ENCODE data around the gene PCDHA8. TPM values are rescaled to one million over a fixed set of nuclear protein-coding genes. Genes with fewer than 3 reads are reported as not detected.
A peak's percentile ranks its signal among the peaks of the same experiment; 100 is the strongest.
"Not testable (repeated sequence)": the region's sequence is repeated elsewhere in the genome, so short reads cannot be mapped to it uniquely, and the experiment has no call there.

Gene PCDHA8
- total RNA-seq, 4 donors from 2014 or later: 5.0 TPM; not detected in 3

DNA sequence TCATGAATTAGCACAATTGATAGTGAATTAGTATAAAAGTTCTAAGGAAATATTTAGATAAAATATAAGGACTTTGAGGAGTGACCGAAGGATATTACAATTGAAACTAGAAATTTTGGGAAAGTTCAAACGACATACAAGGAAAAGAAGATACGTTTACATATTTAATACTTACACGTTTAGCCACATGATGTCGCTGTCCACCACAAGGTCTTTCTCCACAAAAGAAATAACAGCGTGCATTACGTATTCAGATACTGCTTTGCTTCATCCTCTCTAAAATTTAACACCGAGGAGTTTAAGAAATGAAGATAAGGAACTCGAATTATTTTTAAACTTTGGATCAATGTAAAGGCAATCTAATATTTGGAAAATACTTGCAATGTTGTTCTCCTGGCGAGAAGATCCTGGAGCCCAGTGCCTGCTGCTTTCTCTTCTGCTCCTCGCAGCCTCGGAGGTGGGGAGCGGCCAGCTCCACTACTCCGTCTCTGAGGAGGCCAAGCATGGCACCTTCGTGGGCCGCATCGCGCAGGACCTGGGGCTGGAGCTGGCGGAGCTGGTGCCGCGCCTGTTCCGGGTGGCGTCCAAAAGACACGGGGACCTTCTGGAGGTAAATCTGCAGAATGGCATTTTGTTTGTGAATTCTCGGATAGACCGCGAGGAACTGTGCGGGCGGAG lies 40.0 kb upstream of the PCDHA8 start, which contains the start of gene PCDHA3:
Gene PCDHA3 (plus strand): TSS at position 242 of the 678 bp plus-strand sequence.
- Histone ChIP-seq H3K27me3 (no peaks in the 10 kb centered on the region), H3K36me3 (no peaks in the 10 kb centered on the region), H3K27ac (no peak within 1 kb of the TSS), H3K4me3 (peak within 1 kb of the TSS in 2 of 4 donors; percentile 18 to 35), H3K9me3 (peaks cover 0 to 33% (median 5%) of the 10 kb centered on the region in 4 donors), H3K4me1 (no peaks in the 10 kb centered on the region)
- DNase-seq: no peak
- TF ChIP-seq, protein P1, sequence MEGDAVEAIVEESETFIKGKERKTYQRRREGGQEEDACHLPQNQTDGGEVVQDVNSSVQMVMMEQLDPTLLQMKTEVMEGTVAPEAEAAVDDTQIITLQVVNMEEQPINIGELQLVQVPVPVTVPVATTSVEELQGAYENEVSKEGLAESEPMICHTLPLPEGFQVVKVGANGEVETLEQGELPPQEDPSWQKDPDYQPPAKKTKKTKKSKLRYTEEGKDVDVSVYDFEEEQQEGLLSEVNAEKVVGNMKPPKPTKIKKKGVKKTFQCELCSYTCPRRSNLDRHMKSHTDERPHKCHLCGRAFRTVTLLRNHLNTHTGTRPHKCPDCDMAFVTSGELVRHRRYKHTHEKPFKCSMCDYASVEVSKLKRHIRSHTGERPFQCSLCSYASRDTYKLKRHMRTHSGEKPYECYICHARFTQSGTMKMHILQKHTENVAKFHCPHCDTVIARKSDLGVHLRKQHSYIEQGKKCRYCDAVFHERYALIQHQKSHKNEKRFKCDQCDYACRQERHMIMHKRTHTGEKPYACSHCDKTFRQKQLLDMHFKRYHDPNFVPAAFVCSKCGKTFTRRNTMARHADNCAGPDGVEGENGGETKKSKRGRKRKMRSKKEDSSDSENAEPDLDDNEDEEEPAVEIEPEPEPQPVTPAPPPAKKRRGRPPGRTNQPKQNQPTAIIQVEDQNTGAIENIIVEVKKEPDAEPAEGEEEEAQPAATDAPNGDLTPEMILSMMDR (IDR thresholded peaks at IDR 0.05): peak in 1 of 6 experiments; percentile 7
- TF ChIP-seq POLR2A (IDR thresholded peaks at IDR 0.05): no peak

DNA sequence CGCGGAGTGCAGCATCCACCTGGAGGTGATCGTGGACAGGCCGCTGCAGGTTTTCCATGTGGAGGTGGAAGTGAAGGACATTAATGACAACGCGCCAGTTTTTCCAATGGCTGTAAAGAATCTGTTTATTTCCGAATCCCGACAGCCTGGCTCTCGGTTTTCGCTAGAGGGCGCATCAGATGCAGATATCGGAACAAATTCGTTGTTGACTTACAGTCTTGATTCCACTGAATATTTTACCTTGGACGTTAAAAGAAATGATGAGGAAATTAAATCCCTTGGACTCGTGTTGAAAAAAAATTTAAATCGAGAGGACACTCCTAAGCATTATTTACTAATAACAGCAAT lies 39.5 kb upstream of the PCDHA8 start:
- no peak for DNase-seq
- Histone ChIP-seq H3K27ac (no peak overlapping the region), H3K4me3 (peak overlapping the region in 2 of 4 donors; percentile 18 to 35), H3K36me3 (no peaks in the 10 kb centered on the region), H3K9me3 (peaks cover 0 to 28% (median 3%) of the 10 kb centered on the region in 4 donors), H3K4me1 (no peaks in the 10 kb centered on the region), H3K27me3 (no peaks in the 10 kb centered on the region)
- TF ChIP-seq POLR2A (IDR thresholded peaks at IDR 0.05): no peak
- TF ChIP-seq, protein P1 (IDR thresholded peaks at IDR 0.05): peak in 1 of 6 experiments; percentile 16

DNA sequence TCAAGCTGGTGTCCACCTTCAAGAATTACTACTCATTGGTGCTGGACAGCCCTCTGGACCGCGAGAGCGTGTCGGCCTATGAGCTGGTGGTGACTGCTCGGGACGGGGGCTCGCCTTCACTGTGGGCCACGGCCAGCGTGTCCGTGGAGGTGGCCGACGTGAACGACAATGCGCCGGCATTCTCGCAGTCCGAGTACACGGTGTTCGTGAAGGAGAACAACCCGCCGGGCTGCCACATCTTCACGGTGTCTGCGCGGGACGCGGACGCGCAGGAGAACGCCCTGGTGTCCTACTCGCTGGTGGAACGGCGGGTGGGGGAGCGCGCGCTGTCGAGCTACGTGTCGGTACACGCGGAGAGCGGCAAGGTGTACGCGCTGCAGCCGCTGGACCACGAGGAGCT lies 38.6 kb upstream of the PCDHA8 start:
- peaks cover 0 to 25% (median 0%) of the 10 kb centered on the region in 4 donors for H3K9me3 ChIP-seq
- DNase-seq: not testable (repeated sequence)

DNA sequence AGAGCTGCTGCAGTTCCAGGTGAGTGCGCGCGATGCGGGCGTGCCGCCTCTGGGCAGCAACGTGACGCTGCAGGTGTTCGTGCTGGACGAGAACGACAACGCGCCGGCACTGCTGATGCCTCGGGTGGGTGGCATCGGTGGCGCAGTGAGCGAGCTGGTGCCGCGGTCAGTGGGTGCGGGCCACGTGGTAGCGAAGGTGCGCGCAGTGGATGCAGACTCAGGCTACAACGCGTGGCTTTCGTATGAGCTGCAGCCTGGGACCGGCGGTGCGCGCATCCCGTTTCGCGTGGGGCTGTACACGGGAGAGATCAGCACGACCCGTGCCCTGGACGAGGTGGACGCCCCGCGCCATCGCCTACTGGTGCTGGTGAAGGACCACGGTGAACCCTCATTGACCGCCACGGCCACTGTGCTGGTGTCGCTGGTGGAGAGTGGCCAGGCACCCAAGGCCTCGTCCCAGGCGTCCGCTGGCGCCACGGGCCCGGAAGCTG lies 38.2 kb upstream of the PCDHA8 start:
- TF ChIP-seq POLR2A (IDR thresholded peaks at IDR 0.05): no peak
- TF ChIP-seq, protein P1 (IDR thresholded peaks at IDR 0.05): no peak
- DNase-seq: no peak
- peaks cover 0 to 29% (median 0%) of the 10 kb centered on the region in 4 donors for H3K9me3 ChIP-seq
- no peaks in the 10 kb centered on the region for H3K36me3 ChIP-seq
- no peaks in the 10 kb centered on the region for H3K27me3 ChIP-seq
- no peak overlapping the region for H3K4me3 ChIP-seq
- no peaks in the 10 kb centered on the region for H3K4me1 ChIP-seq
- no peak overlapping the region for H3K27ac ChIP-seq

More for the DNA sequence above, 38.6 kb upstream of the PCDHA8 start:
- not testable (repeated sequence) for H3K27me3 ChIP-seq, H3K36me3 ChIP-seq, H3K4me1 ChIP-seq, H3K27ac ChIP-seq, H3K4me3 ChIP-seq

DNA sequence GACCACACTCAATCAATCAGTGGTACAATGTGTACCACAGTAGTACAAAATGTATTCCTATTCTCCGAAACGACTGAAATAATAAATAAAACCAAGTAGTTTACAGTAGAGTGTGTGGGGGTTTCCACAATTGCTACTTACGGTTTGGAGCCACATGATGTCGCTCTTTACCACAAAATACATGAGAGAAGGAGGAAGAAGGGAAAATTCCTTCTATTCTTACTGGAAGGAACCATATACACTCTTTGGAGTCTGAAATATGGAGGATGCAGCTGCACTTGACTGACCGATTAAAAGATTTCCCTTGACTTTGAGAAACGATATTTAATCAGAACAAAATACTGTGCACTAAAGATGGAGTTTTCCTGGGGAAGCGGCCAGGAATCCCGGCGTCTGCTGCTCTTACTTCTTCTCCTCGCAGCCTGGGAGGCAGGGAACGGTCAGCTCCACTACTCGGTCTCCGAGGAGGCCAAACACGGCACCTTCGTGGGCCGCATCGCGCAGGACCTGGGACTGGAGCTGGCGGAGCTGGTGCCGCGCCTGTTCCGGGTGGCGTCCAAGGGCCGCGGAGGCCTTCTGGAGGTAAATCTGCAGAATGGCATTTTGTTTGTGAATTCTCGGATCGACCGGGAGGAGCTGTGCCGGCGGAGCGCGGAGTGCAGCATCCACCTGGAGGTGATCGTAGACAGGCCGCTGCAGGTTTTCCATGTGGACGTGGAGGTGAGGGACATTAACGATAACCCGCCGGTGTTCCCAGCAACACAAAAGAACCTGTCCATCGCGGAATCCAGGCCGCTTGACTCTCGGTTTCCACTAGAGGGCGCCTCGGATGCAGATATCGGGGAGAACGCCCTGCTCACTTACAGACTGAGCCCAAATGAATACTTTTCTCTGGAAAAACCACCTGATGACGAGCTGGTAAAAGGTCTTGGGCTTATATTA lies 33.9 kb upstream of the PCDHA8 start, which contains the start of gene PCDHA4:
Gene PCDHA4 (plus strand): TSS at position 235 of the 942 bp plus-strand sequence.
- TF ChIP-seq, protein P1 (IDR thresholded peaks at IDR 0.05): peak in 1 of 6 experiments; percentile 9
- TF ChIP-seq POLR2A (IDR thresholded peaks at IDR 0.05): no peak
- no peaks in the 10 kb centered on the region for H3K4me1 ChIP-seq
- H3K36me3 ChIP-seq: no peaks in the 10 kb centered on the region
- H3K27ac ChIP-seq: peak within 1 kb of the TSS in 1 of 4 donors; percentile 17
- peak within 1 kb of the TSS; percentile 9 to 40 (median 20) for H3K4me3 ChIP-seq
- peaks cover 0 to 31% (median 0%) of the 10 kb centered on the region in 4 donors for H3K9me3 ChIP-seq
- DNase-seq: no peak
- H3K27me3 ChIP-seq: no peaks in the 10 kb centered on the region

DNA sequence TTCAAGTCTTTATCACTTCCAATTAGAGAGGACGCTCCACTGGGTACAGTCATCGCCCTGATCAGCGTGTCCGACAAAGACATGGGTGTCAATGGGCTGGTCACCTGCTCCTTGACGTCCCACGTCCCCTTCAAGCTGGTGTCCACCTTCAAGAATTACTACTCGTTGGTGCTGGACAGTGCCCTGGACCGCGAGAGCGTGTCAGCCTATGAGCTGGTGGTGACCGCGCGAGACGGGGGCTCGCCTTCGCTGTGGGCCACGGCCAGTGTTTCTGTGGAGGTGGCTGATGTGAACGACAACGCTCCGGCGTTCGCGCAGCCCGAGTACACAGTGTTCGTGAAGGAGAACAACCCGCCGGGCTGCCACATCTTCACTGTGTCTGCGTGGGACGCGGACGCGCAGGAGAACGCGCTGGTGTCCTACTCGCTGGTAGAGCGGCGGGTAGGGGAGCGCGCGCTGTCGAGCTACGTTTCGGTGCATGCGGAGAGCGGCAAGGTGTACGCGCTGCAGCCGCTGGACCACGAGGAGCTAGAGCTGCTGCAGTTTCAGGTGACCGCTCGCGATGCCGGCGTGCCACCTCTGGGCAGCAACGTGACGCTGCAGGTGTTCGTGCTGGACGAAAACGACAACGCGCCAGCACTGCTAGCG lies 32.6 kb upstream of the PCDHA8 start:
- H3K27ac ChIP-seq, H3K4me1 ChIP-seq, H3K27me3 ChIP-seq, H3K4me3 ChIP-seq, H3K36me3 ChIP-seq, DNase-seq: not testable (repeated sequence)
- peaks cover 0 to 20% (median 0%) of the 10 kb centered on the region in 4 donors for H3K9me3 ChIP-seq
